ENCODE results near the gene PCBD1.
"Not testable (repeated sequence)": the region's sequence is repeated elsewhere in the genome, so short reads cannot be mapped to it uniquely, and the experiment has no call there.

The PCBD1 gene

DNA sequence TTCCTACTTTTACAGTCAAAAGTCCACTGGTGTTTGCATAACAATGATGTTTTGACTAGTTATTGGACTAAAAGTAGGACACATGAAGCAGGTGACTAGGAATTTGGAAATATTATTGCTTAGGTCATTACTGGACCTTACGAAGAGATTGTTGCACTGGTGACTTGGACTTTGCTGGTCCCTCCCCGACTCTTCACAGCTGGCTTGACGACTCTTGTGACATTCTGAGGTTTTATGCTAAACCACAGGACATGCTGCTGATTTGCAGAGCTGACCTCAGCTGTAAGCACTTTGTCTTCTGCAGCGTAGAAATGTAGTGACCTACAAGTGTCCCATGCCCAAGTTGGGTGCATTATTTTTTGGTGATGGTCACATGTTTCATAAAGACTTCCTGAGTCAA lies 21.9 kb downstream of the PCBD1 start:
- no peak for DNase-seq

- DNase-seq: no peak
These were observed 23.4 kb downstream of the PCBD1 start for GRCh38 chr10:70864935-70865334.

DNA sequence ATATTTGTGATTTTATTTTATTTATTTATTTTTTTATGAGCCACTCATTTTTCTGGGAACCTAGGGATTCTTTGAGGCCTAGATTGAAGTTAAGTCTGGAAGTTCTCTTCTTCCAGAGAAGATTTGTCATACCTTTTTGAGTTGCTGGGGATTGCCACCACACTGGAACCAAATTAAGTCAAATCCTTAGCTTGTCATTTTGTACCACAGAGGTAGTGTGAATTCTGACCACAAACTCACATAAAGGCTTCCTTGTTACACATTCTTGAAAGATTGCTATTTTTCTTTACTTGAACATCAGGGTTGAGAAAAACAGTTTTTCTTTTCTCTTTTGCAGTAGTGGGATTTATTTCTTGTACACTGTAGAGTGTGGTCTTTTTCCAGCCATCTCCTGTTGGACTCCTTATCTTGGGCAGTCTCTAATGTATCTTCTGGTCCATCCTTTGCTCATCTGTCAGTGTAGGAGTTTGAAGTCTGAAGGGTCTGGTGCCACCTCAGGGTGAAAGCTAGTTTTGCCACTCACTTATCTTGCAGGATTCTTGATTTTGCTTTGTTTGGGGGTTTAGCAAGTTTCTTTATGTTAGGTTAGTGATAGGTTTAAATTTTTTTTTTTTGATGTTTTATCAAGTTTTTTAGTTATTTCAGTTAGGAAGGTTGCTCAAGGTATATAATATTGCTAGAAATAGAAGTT lies 24.8 kb downstream of the PCBD1 start:
- DNase-seq: no peak

GRCh38 chr10:70861495-70862197 lies 26.7 kb downstream of the PCBD1 start:
- not testable (repeated sequence) for DNase-seq

- no peak for DNase-seq
These were observed 29.6 kb downstream of the PCBD1 start for GRCh38 chr10:70858759-70859158.

DNA sequence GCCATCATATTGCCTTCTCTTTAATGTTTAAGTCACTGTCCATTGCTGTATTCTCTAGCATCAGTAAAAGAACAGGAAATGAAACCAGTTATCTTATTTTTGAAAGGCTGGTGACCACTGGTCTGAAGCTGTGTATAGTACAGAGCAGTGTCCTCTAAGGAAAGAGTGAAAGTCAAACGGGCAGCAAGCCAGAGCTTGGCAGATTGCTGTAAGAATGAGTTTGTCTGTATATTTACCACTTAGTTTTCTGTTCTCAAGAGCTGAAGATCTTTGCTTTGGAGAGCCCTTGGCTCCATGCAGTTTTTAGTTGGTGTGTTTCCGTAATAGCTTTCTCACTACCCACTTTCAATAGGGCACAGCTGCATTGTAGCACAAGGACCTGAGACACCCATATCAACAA lies 31.9 kb downstream of the PCBD1 start:
- no peak for DNase-seq

DNA sequence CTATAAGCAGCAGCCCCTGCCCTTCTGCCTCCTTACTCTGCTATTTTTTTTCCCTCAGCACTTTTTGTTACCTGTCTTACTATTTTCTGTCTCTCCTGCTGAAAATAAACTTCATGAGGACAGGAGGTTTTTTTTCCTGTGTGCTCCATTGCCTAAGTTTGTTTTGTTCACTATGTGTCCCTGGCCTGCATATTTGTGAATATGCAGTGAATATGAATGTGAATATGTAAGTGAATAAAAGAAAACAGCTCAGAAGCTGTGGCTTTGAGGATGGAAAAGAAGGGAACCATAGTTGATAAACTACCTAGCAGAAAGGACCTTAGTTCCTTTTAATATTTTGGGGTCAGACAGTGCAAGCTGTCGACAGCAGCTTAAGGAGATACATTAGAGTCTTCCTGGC lies 34.9 kb downstream of the PCBD1 start:
- no peak for DNase-seq

GRCh38 chr10:70853038-70853437 lies 35.3 kb downstream of the PCBD1 start:
- no peak for DNase-seq

DNA sequence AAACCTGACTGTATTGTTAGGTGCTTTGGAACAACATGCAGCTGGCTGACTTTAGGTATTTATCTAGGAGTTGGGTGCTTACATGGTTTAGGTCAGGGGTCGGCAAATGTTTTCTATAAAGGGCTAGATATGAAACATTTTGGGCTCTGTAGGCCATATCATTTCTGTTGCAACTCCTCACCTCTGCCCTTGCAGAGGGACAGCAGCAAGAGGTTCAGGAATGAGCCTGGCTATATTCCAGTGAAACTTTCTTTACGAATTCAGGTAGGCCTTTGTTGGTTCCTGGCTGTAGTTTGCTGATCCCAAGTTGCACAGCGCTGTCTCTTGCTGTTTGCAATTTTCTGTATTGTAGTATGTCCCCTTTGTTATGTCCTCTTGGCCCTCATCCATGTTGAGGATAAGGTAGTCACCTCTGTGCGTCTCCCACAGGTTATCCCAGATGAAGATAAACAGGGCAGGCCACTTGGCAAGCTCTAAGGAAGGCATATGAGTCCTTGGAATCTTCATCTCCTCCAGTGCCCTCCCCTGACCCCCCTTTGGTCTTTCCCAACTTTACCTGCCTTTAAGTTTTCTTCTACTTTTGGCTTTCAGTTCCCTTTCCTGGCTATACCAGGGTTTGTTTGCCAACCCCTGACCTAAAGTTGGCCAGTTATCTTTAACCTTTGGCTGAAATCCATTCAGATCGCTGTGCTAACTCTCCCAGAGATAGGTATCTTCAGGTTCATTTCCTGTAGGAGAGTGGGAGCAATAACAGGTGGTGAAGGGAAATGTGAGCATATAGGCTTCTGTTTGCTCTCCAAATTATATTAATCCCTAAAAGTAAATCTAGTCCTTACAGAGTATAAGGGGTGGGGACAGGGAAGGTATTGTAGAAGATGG lies 36.5 kb downstream of the PCBD1 start:
- no peak for DNase-seq

DNA sequence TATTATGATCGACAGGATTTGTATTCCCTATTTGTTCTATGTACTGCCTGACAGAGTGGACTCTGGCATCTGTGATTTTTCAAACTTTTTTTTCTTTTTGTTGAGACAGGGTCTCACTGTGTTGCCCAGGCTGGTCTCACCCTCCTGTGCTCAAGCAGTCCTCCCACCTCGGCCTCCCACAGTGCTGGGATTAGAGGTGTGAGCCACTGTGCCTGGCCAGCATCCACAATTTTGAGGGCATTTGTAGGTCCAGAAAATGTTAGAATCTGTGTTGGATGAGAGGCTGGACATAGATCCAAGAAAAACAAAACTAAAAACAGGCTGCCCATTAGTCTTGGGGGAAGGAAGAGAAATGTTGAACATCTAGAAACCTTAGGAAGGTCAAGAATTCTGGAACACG lies 38.3 kb downstream of the PCBD1 start:
- DNase-seq: no peak

GRCh38 chr10:70849582-70850016 lies 38.8 kb downstream of the PCBD1 start:
- no peak for DNase-seq

- no peak for DNase-seq
These were observed 40.6 kb downstream of the PCBD1 start for GRCh38 chr10:70847659-70848360.

GRCh38 chr10:70846795-70847194 lies 41.6 kb downstream of the PCBD1 start:
- no peak for DNase-seq

GRCh38 chr10:70845816-70846215 lies 42.5 kb downstream of the PCBD1 start:
- no peak for DNase-seq

GRCh38 chr10:70845256-70845655 lies 43.1 kb downstream of the PCBD1 start:
- DNase-seq: no peak

GRCh38 chr10:70843776-70844489 lies 44.4 kb downstream of the PCBD1 start:
- DNase-seq: no peak

DNA sequence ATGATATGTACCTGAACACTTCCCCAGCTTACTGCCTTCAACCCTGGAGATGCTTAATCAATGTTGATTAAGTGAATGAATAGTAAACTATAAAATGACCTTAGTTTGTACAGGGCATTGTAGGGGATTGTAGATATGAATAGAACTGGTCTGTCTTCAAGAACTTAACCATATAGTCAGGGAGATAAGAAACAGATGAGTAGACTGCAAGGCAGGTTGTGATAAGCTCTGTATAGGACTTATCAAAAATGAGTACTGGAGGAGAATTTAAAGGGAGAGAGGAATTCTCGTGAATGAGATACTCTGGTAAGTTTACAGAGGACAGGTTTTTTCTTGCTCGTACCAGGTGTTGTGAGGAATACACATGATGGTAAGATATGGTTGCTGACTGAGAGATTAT lies 45.0 kb downstream of the PCBD1 start:
- DNase-seq: no peak

DNA sequence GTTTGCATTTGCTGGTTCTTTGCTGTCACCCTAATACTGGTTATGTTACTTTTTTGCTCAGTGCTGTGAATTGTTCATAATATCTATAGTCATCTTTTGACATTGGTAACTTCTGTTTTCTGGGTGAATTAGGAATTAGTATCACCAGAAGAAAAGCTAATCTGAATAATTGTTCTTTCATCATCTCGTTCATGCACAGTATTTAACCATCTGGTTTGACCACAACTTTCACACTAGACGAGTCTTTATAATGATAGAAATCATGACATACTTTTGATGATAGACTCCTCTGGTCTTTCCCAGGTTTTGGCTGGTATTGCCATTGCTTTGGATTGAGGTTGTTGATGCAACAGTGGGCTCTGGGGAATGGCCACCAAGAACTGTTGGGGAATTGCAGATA lies 47.5 kb downstream of the PCBD1 start:
- DNase-seq: no peak

- DNase-seq: no peak
These were observed 50.0 kb downstream of the PCBD1 start for GRCh38 chr10:70838270-70838805.

GRCh38 chr10:70837660-70838059 lies 50.7 kb downstream of the PCBD1 start:
- DNase-seq: no peak

- DNase-seq: no peak
These were observed 52.0 kb downstream of the PCBD1 start for GRCh38 chr10:70836319-70836718.
